Neural cell (in vitro differentiated cells): Measurements from ENCODE around the gene RTF1.

Experiments used
- EP300 ChIP-seq: fragments of 450-650 bp; conservative IDR thresholded peaks from 2 replicates; pipeline ENCODE4 v1.6.1; 2014; ENCODE audit warnings: antibody characterized with exemption, mild to moderate bottlenecking, moderate library complexity; ENCODE audit not compliant: poor library complexity, severe bottlenecking
- EZH2 ChIP-seq: fragments of 200-600, 300-800 bp; shearing (Covaris generic), sonication (generic); IDR thresholded peaks from 2 replicates; pipeline ENCODE4 v1.6.1; 2014; ENCODE audit warnings: antibody characterized with exemption, low read length, borderline replicate concordance, mild to moderate bottlenecking; ENCODE audit not compliant: insufficient read depth, poor library complexity, severe bottlenecking
- POLR2AphosphoS5 ChIP-seq: IDR thresholded peaks from 2 replicates; pipeline ENCODE4 v1.6.1; 2012
- RAD21 ChIP-seq: fragments of 450-650 bp; conservative IDR thresholded peaks from 2 replicates; pipeline ENCODE4 v1.6.1; 2014; ENCODE audit warnings: antibody characterized with exemption, mild to moderate bottlenecking, moderate library complexity
- SMC3 ChIP-seq: fragments of 450-650 bp; conservative IDR thresholded peaks from 2 replicates; pipeline ENCODE4 v1.6.1; 2014; ENCODE audit warnings: antibody characterized with exemption, mild to moderate bottlenecking, moderate library complexity; ENCODE audit not compliant: poor library complexity
- TAF1 ChIP-seq: IDR thresholded peaks from 2 replicates; pipeline ENCODE4 v1.6.1; 2012; ENCODE audit warnings: low read depth
- TF ChIP-seq, protein P1 (sequence below): fragments of 450-650 bp; IDR thresholded peaks from 2 replicates; pipeline ENCODE4 v1.5.1; 2014; ENCODE audit warnings: antibody characterized with exemption, mild to moderate bottlenecking, moderate library complexity; ENCODE audit not compliant: poor library complexity, severe bottlenecking
- TF ChIP-seq, protein P2 (sequence below): IDR thresholded peaks from 2 replicates; pipeline ENCODE4 v1.6.1; 2012; ENCODE audit warnings: borderline replicate concordance

DNA sequence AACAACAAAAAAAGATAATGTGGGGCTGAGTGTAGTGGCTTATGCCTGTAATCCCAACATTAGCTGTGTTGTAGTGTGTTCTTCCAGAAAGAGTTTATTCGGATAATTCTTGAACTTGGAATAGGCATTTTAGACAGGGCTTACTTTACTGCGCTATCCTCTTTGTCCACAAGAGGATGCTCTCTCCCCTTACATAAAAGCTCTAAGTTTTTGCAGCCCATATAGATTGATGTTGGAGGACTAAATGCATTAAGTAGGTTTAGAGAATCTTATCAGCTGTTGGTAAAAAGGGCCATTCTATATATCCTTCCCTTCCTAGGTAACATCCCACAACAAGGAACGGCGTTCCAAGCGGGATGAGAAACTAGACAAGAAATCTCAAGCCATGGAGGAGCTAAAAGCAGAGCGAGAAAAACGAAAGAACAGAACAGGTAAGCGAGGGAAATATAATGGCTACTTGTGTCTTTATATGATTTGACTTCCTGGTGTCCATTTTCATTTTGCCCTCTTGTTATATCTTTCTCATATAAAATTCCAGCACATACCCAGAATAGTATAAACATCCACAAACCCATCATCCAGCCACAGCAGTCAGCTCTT is 49.0 kb downstream of the RTF1 start:
- TF ChIP-seq, protein P1, sequence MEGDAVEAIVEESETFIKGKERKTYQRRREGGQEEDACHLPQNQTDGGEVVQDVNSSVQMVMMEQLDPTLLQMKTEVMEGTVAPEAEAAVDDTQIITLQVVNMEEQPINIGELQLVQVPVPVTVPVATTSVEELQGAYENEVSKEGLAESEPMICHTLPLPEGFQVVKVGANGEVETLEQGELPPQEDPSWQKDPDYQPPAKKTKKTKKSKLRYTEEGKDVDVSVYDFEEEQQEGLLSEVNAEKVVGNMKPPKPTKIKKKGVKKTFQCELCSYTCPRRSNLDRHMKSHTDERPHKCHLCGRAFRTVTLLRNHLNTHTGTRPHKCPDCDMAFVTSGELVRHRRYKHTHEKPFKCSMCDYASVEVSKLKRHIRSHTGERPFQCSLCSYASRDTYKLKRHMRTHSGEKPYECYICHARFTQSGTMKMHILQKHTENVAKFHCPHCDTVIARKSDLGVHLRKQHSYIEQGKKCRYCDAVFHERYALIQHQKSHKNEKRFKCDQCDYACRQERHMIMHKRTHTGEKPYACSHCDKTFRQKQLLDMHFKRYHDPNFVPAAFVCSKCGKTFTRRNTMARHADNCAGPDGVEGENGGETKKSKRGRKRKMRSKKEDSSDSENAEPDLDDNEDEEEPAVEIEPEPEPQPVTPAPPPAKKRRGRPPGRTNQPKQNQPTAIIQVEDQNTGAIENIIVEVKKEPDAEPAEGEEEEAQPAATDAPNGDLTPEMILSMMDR: peak; percentile 84
- TF ChIP-seq, protein P2, sequence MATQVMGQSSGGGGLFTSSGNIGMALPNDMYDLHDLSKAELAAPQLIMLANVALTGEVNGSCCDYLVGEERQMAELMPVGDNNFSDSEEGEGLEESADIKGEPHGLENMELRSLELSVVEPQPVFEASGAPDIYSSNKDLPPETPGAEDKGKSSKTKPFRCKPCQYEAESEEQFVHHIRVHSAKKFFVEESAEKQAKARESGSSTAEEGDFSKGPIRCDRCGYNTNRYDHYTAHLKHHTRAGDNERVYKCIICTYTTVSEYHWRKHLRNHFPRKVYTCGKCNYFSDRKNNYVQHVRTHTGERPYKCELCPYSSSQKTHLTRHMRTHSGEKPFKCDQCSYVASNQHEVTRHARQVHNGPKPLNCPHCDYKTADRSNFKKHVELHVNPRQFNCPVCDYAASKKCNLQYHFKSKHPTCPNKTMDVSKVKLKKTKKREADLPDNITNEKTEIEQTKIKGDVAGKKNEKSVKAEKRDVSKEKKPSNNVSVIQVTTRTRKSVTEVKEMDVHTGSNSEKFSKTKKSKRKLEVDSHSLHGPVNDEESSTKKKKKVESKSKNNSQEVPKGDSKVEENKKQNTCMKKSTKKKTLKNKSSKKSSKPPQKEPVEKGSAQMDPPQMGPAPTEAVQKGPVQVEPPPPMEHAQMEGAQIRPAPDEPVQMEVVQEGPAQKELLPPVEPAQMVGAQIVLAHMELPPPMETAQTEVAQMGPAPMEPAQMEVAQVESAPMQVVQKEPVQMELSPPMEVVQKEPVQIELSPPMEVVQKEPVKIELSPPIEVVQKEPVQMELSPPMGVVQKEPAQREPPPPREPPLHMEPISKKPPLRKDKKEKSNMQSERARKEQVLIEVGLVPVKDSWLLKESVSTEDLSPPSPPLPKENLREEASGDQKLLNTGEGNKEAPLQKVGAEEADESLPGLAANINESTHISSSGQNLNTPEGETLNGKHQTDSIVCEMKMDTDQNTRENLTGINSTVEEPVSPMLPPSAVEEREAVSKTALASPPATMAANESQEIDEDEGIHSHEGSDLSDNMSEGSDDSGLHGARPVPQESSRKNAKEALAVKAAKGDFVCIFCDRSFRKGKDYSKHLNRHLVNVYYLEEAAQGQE: no peak
- TF ChIP-seq EZH2 (no peak), RAD21 (peak; percentile 81), TAF1 (no peak), SMC3 (peak; percentile 73), POLR2AphosphoS5 (no peak), EP300 (no peak)
